22Rv1 (cell line): ENCODE data around the gene CAPZB.

ENCODE experiments used
- H3K27ac ChIP-seq: fragments of 450-650 bp; 2 replicates; pipeline ENCODE4 v1.5.1; 2017
- CTCF ChIP-seq: fragments of 450-650 bp; IDR thresholded peaks from 2 replicates; pipeline ENCODE4 v1.5.1; 2017; ENCODE audit warnings: mild to moderate bottlenecking
- ZFX ChIP-seq: fragments of 450-650 bp; IDR thresholded peaks from 2 replicates; pipeline ENCODE4 v1.6.1; 2017; ENCODE audit warnings: antibody characterized with exemption, borderline replicate concordance

CAPZB gene

GRCh38 chr1:19416145-19416544 lies 69.2 kb downstream of the CAPZB start:
- TF ChIP-seq ZFX (no peak), CTCF (no peak)
- no peak overlapping the region for H3K27ac ChIP-seq

DNA sequence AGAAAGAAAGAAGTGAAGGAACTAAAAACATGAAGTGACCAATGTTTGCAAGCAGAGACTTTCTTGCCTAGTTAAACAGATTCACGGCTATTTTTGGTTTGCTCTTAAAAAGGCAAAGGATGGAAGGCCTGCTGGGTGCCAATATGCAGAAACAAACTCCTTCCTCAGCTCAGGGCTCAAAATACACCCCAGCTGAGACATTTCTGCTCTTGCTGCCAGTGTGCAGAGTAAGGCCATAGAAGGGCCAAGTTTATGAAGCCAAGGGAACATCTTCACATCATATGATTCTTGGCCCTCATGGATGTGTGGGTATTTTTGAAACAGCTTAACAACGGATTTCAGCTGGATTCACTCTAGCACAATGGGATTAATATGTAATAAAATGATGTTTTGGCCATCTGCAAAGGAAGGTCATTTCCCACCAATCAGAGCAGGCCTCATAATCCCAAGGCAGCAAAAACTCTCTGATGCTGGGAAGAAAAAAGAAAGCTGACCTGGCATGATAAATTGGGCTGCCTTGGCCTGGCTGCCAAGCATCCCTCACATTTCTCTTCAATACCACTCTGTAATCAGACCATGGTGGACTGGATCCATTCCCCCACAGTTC lies 70.7 kb downstream of the CAPZB start:
- no peak for TF ChIP-seq CTCF
- no peak for TF ChIP-seq ZFX
- H3K27ac ChIP-seq, result no peak overlapping the region

DNA sequence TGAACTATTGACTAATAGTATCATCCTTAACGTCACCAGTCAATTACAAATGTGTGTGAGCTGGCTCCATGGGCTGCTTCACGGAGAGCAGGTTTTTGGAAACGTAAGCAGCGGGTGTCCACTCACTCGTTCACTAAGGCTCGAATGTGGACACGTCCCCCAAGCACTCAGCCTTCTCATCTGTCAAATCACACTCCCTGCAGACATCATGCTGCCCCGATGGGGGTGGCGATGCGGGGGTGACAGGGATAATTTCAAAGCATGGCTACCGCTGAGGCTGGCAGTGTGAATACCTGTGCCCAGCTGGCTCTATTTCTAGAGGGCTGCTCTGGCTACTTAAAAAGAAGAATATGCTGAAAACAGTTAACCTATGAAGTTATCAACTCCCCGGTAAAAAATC lies 71.3 kb downstream of the CAPZB start:
- TF ChIP-seq ZFX, result no peak
- no peak for TF ChIP-seq CTCF
- no peak overlapping the region for H3K27ac ChIP-seq

- H3K27ac ChIP-seq, result no peak overlapping the region
- TF ChIP-seq CTCF (no peak), ZFX (no peak)
Measured at GRCh38 chr1:19412654-19413053, 72.7 kb downstream of the CAPZB start.

DNA sequence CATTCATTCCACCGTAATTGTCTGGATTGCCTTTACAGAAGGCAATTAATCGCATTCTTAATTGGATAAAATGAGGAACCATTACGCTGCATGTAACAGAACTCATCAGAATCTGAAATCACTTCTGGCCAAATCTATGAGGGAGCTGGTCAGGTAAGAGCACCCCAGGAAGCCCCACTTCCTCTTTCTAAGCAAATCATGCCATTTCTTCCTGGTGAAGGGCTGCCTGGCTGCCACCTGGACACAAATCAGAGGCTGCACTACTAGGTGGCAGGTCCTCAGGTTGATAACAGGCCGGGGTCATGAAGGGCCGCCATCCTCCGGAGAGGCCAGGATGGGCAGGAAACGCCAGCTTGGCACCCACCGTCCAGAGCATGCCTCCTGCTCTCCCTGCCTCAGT lies 73.7 kb downstream of the CAPZB start:
- no peak overlapping the region for H3K27ac ChIP-seq
- no peak for TF ChIP-seq ZFX
- TF ChIP-seq CTCF, result no peak

GRCh38 chr1:19410393-19410792 lies 74.9 kb downstream of the CAPZB start:
- no peak overlapping the region for H3K27ac ChIP-seq
- TF ChIP-seq ZFX (no peak), CTCF (no peak)

DNA sequence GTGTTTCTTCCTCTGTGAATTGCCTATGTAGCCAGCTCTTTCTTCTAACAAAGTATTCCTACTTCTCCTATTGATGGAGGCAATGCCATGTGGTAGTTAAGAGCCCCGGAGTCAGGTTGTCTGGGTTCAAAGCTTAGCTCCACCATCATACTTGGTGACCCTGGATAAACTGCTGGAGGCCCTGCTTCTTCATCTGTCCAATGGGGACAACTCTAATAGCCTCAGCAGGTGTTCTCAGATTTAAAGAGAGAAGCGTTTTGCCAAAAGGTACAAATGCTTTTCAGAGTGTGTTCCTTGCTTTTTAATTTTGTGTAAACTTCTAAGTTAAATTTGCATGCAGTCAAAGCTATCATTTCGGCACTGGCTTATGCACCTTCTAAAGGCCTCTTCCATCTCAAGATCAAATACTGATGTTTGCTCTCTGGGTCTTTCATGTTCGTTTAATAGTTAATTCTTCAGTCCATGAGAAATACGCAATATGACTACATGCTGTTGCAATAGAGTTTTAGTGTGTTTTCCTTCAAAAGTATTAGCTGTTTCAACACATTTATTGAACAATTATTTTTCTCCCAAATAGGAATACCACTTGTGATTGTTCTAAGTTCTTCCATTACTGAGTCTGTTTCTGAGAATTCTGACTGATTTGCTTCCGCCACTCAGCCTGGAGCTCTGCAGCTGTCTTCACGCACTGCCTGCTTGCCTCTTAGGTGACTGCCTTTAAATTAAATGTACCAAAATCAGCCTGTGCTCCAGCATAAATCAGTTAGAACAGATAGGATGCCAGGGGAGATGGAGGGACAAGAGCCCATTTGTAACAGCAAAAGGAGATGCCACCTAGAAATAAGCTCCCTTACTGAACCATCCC lies 75.6 kb downstream of the CAPZB start:
- TF ChIP-seq ZFX (no peak), CTCF (no peak)
- H3K27ac ChIP-seq, result no peak overlapping the region
